Embryonic facial prominence (tissue), 1 donor: ENCODE results near the gene MBD2.
"Not testable (repeated sequence)": the region's sequence is repeated elsewhere in the genome, so short reads cannot be mapped to it uniquely, and the experiment has no call there.

Source experiments
- DNase-seq: peaks from one replicate; pipeline ENCODE4 v3.0.0-alpha.2; 2016; ENCODE audit errors: extremely low spot score

MBD2 gene

GRCh38 chr18:54235871-54236270 is 11.4 kb upstream of the MBD2 start:
- no peak for DNase-seq

- DNase-seq, result no peak
Observed at GRCh38 chr18:54233747-54234146, 9.3 kb upstream of the MBD2 start.

- no peak for DNase-seq
Observed at GRCh38 chr18:54233228-54233625, 8.8 kb upstream of the MBD2 start.

GRCh38 chr18:54232485-54233227 is 8.2 kb upstream of the MBD2 start:
- DNase-seq, result no peak

- DNase-seq, result no peak
Observed at GRCh38 chr18:54229421-54230059, 5.1 kb upstream of the MBD2 start.

GRCh38 chr18:54228364-54228763 is 3.9 kb upstream of the MBD2 start:
- no peak for DNase-seq

- DNase-seq, result peak; percentile 55
Observed at GRCh38 chr18:54223568-54224241, 764 bp downstream of the MBD2 start.

GRCh38 chr18:54222922-54223567 is 1.4 kb downstream of the MBD2 start:
- DNase-seq, result no peak

- DNase-seq, result no peak
Observed at GRCh38 chr18:54220406-54220805, 4.1 kb downstream of the MBD2 start.

GRCh38 chr18:54218803-54219202 is 5.7 kb downstream of the MBD2 start:
- DNase-seq, result not testable (repeated sequence)

- DNase-seq, result no peak
Observed at GRCh38 chr18:54218299-54218698, 6.2 kb downstream of the MBD2 start.

GRCh38 chr18:54217624-54218023 is 6.8 kb downstream of the MBD2 start:
- DNase-seq, result no peak

- DNase-seq, result no peak
Observed at GRCh38 chr18:54215069-54215468, 9.4 kb downstream of the MBD2 start.

GRCh38 chr18:54210463-54210862 is 14.0 kb downstream of the MBD2 start:
- no peak for DNase-seq

GRCh38 chr18:54209471-54210180 is 14.8 kb downstream of the MBD2 start:
- DNase-seq, result no peak

- DNase-seq, result no peak
Observed at GRCh38 chr18:54206447-54206846, 18.0 kb downstream of the MBD2 start.

- DNase-seq, result no peak
Observed at GRCh38 chr18:54205959-54206358, 18.5 kb downstream of the MBD2 start.

- not testable (repeated sequence) for DNase-seq
Observed at GRCh38 chr18:54205448-54205847, 19.0 kb downstream of the MBD2 start.

- DNase-seq, result no peak
Observed at GRCh38 chr18:54204883-54205282, 19.6 kb downstream of the MBD2 start.

GRCh38 chr18:54203914-54204313 is 20.6 kb downstream of the MBD2 start:
- DNase-seq, result no peak

- DNase-seq, result no peak
Observed at GRCh38 chr18:54202851-54203250, 21.6 kb downstream of the MBD2 start.
